H1 (cell line): ENCODE data around the gene RABGGTB. TPM values are rescaled to one million over a fixed set of nuclear protein-coding genes. Genes with fewer than 3 reads are reported as not detected.
A peak's percentile ranks its signal among the peaks of the same experiment; 100 is the strongest.

ENCODE experiments used
- POLR2A ChIP-seq, 2 experiments: IDR thresholded peaks; 1 replicate in 1 of 2; 2 replicates in 1 of 2; pipeline ENCODE4 v1.6.1; 2011; ENCODE audit warnings: low read depth in 2 of 2, low read length in 2 of 2, mild to moderate bottlenecking in 2 of 2; ENCODE audit errors: control extremely low read depth in 1 of 2
- RNF2 ChIP-seq: fragments of 200-900, 300-1000 bp; sonication (generic); IDR thresholded peaks from 2 replicates; pipeline ENCODE4 v1.7.1; 2016; ENCODE audit warnings: borderline replicate concordance, low read depth, mild to moderate bottlenecking, antibody characterized with exemption, low read length; ENCODE audit not compliant: poor library complexity, severe bottlenecking; ENCODE audit errors: missing control alignments
- RXRA ChIP-seq: IDR thresholded peaks from 2 replicates; pipeline ENCODE4 v1.6.1; 2011; ENCODE audit warnings: low read depth, mild to moderate bottlenecking, low read length, moderate library complexity; ENCODE audit not compliant: insufficient read depth
- SIX5 ChIP-seq: IDR thresholded peaks from 2 replicates; pipeline ENCODE4 v1.6.1; 2011; ENCODE audit warnings: mild to moderate bottlenecking, low read depth, low read length
- TAF7 ChIP-seq: optimal IDR thresholded peaks from 2 replicates; pipeline ENCODE3; 2011; ENCODE audit warnings: low read depth, mild to moderate bottlenecking, inconsistent platforms, low read length, moderate library complexity, borderline replicate concordance
- polyA plus RNA-seq, 7 experiments: library from polyadenylated mRNA; depleted of rRNA in 3 of 7; stranded (reverse) in 5 of 7; unstranded in 2 of 7; fragments of >200 nt in 5 of 7; fragments of 200-250 nt in 2 of 7; gene quantifications; 1 replicate in 5 of 7; 2 replicates in 1 of 7; 4 replicates in 1 of 7; pipeline versions ENCODE4 v1.2.1 to v1.2.3, GENCODE V29; 2011 to 2013; ENCODE audit warnings: missing spikeins in 2 of 7, mixed read lengths in 2 of 7
- total RNA-seq: library from RNA; stranded (reverse); fragmentation: NEBNext Ultra II Directional; extraction: Animal tissue kit (Norgen Biotek cat#: 25700); gene quantifications from 2 replicates; pipeline ENCODE4 v1.2.1, GENCODE V29; 2021
- TF ChIP-seq, protein P1 (sequence below): IDR thresholded peaks from 2 replicates; pipeline ENCODE4 v1.6.1; 2012; ENCODE audit warnings: inconsistent platforms

RABGGTB gene
- total and polyA plus RNA-seq, 2 of the 8 experiments (the other 6 are each of a cell fraction or from before 2014, with no cell fraction given), result 70.7 to 124 TPM

DNA sequence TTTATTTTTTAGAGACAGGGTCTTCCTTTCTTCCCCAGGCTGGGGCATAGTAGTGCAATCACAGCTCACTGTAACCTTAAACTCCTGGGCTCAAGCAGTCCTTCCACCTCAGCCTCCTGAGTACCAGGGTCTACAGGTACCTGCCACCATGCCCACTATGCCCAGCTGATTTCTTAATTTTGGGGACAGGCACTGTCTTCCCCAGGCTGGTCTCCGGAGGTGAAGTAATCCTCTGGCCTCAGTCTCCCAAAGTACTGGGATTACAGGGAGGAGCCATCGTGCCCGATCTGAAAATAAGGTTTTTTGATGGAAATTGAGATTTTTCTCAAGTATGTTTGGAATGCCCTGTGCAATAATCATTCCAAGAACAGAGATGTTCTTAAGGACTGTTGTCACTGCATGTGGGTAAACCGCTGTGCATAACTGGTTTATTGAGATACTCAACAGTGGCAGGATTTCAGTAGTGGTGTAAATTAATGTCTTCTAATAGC is 9.7 kb downstream of the RABGGTB start (continued):
- peak in 1 of 2 experiments; percentile 57; a peak in 2 of 3 replicates for TF ChIP-seq POLR2A (IDR thresholded peaks at IDR 0.05; ENCODE audit: control extremely low read depth in 1 of 2, low read depth in 2 of 2, low read length in 2 of 2)
- TF ChIP-seq, protein P1, sequence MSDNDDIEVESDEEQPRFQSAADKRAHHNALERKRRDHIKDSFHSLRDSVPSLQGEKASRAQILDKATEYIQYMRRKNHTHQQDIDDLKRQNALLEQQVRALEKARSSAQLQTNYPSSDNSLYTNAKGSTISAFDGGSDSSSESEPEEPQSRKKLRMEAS, result no peak
- no peak for TF ChIP-seq RNF2
- TF ChIP-seq TAF7, result peak; percentile 38
- no peak for TF ChIP-seq RXRA
- TF ChIP-seq SIX5, result no peak
